Head of caudate nucleus (tissue), 42 donors: ENCODE results near the gene CNNM1.

Experiments used
- DNase-seq, 42 donors: peaks; one replicate each; pipeline versions ENCODE4 v3.0.0 to v3.0.0-alpha.2; 2020 to 2021; ENCODE audit warnings: mixed read lengths in 7 of 42
- intact Hi-C: fragments of 100-400 bp; cut with DNase I; formaldehyde crosslinking; loops from one replicate; pipeline ENCODE4 v1.15.0; 2022

The CNNM1 gene

GRCh38 chr10:99365736-99366135 is 36.6 kb downstream of the CNNM1 start:
- no peak for DNase-seq
- intact Hi-C loops: no loop called here

- intact Hi-C loops: no loop called here
- no peak for DNase-seq
These were observed 37.5 kb downstream of the CNNM1 start for GRCh38 chr10:99366666-99367065.

GRCh38 chr10:99368646-99369045 is 39.5 kb downstream of the CNNM1 start:
- intact Hi-C loops: no loop called here

GRCh38 chr10:99369126-99369525 is 40.0 kb downstream of the CNNM1 start:
- no peak for DNase-seq
- intact Hi-C loops: no loop called here

More at GRCh38 chr10:99368646-99369045, 39.5 kb downstream of the CNNM1 start:
- peak in 1 of 42 donors; percentile 20 for DNase-seq

GRCh38 chr10:99369551-99369950 is 40.4 kb downstream of the CNNM1 start:
- DNase-seq: no peak
- intact Hi-C loops: no loop called here

- intact Hi-C loops: no loop called here
- DNase-seq: no peak
These were observed 41.8 kb downstream of the CNNM1 start for GRCh38 chr10:99370993-99371392.

- intact Hi-C loops: no loop called here
These were observed 43.6 kb downstream of the CNNM1 start for GRCh38 chr10:99372546-99373271.

GRCh38 chr10:99374526-99374925 is 45.4 kb downstream of the CNNM1 start:
- peak in 1 of 42 donors; percentile 21 for DNase-seq
- intact Hi-C loops: no loop called here

More at GRCh38 chr10:99372546-99373271, 43.6 kb downstream of the CNNM1 start:
- peak in 4 of 42 donors; percentile 14 to 46 (median 40) for DNase-seq

- DNase-seq: peak in 1 of 42 donors; percentile 34
- intact Hi-C loops: no loop called here
These were observed 45.8 kb downstream of the CNNM1 start for GRCh38 chr10:99374972-99375371.

- intact Hi-C loops: no loop called here
These were observed 46.3 kb downstream of the CNNM1 start for GRCh38 chr10:99375426-99375825.

GRCh38 chr10:99382176-99382575 is 53.0 kb downstream of the CNNM1 start:
- intact Hi-C loops: no loop called here

More at GRCh38 chr10:99375426-99375825, 46.3 kb downstream of the CNNM1 start:
- DNase-seq: no peak

GRCh38 chr10:99387071-99387470 is 57.9 kb downstream of the CNNM1 start:
- intact Hi-C loops: no loop called here
- no peak for DNase-seq

More at GRCh38 chr10:99382176-99382575, 53.0 kb downstream of the CNNM1 start:
- no peak for DNase-seq

- DNase-seq: no peak
- intact Hi-C loops: no loop called here
These were observed 58.4 kb downstream of the CNNM1 start for GRCh38 chr10:99387541-99387940.

GRCh38 chr10:99389729-99390480 is 60.7 kb downstream of the CNNM1 start:
- intact Hi-C loops: no loop called here
- peak in 31 of 42 donors; percentile 22 to 85 (median 55) for DNase-seq

- intact Hi-C loops: no loop called here
- DNase-seq: peak in 18 of 42 donors; percentile 20 to 68 (median 54)
These were observed 62.2 kb downstream of the CNNM1 start for GRCh38 chr10:99391346-99391745.

GRCh38 chr10:99393036-99393435 is 63.9 kb downstream of the CNNM1 start:
- DNase-seq: no peak
- intact Hi-C loops: loop anchor here (2.0 kb wide), 1 partner anchor 220 kb away; no protein-coding TSS in a partner anchor

GRCh38 chr10:99393683-99394082 is 64.5 kb downstream of the CNNM1 start:
- intact Hi-C loops: loop anchor here (2.0 kb wide), 1 partner anchor 219 kb away; no protein-coding TSS in a partner anchor
- no peak for DNase-seq

GRCh38 chr10:99394256-99394655 is 65.1 kb downstream of the CNNM1 start:
- no peak for DNase-seq
- intact Hi-C loops: no loop called here

GRCh38 chr10:99394761-99395386 is 65.7 kb downstream of the CNNM1 start:
- no peak for DNase-seq

More at GRCh38 chr10:99394761-99395386, 65.7 kb downstream of the CNNM1 start:
- intact Hi-C loops: no loop called here
